ENCODE measurements around the gene NLRP6.
"Not testable (repeated sequence)": the region's sequence is repeated elsewhere in the genome, so short reads cannot be mapped to it uniquely, and the experiment has no call there.

The NLRP6 gene

DNA sequence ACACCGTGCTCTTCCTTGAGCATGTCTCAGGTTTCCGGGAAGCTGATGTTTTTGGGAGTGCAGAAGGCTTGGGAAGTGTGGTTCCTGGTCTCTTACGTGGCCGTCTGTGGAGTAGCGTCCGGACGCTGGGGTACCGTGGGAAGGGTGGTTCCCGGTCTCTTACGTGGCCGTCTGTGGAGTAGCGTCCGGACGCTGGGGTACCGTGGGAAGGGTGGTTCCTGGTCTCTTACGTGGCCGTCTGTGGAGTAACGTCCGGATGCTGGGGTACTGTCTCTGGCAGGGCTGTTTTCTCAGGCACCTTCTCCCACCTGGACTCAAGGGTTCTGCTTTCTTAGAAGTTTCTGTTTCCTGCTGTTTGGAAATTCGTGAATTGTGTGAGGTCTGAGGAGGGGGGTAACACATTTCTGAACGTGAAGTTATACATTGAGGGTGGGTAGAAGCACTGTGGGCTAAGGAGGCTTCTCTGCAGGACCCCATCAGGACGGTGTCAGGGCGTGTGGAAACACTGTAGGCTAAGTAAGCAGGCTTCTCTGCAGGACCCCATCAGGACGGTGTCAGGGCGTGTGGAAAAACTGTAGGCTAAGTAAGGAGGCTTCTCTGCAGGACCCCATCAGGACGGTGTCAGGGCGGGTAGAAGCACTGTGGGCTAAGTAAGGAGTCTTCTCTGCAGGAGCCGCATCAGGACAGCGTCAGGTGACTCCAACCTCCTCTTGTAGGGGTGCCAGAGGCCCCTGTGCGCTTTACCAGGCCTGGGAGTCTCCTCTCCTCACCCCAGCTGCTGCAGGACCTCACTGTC is 47.8 kb downstream of the NLRP6 start:
- DNase-seq (ENCODE audit: low read depth) = no peak

GRCh38 chr11:326592-326841 is 48.3 kb downstream of the NLRP6 start:
- DNase-seq (ENCODE audit: low read depth) = no peak

DNA sequence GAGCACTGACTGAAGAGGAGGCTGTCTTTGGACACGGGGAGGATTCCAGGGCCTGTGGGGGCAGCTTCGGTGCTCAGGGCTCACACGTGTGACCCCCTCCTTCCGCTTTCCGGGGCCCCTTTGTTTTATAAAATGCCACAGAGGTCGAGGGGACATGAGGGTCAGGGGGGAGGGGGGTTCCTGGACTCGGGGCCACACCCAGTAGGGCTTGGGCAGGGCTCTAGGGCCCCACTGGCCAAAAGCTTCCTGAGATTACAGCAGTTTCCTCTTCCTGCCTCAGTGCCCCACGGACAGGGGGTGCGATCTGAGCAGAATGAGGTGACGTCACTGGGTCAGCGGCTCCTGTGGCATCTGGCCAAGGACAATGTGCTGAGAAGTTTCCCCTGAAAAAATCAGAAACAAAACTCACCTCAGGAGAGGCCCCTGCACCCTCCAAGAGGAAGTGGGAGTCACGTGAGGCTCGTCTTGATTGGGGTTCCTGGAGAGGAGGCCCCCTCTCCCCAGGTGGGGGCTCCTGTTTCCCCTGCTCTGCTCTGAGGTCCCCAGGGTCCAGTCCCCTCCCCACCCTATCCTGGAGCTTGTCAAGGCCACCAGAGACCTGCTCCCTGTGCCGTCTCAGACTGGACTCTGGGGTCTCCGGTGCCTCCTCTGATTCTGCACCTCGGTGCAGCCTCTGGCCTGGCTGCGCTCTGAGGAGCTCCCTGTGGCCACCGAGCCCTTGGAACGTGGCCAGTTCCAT is 48.8 kb downstream of the NLRP6 start:
- no peak for DNase-seq (ENCODE audit: low read depth)

DNA sequence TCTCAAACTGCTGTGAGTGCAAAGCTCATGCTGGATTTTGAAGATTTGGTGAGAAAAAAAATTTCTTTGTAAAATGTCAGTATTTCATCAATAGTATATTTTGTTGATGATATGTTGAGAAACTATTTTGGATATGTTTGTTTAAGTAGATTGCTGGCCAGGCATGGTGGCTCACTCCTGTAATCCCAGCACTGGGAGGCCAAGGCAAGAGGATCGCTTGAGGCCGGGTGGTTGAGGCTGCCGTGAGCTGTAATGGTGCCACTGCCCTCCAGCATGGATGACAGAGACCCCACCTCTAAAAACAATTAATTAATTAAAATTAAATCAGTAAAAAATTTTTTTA is 49.3 kb downstream of the NLRP6 start:
- DNase-seq (ENCODE audit: low read depth) = no peak

GRCh38 chr11:328012-328411 is 49.8 kb downstream of the NLRP6 start:
- DNase-seq (ENCODE audit: low read depth) = no peak

GRCh38 chr11:328516-329100 is 50.4 kb downstream of the NLRP6 start:
- DNase-seq (ENCODE audit: low read depth) = not testable (repeated sequence)

DNA sequence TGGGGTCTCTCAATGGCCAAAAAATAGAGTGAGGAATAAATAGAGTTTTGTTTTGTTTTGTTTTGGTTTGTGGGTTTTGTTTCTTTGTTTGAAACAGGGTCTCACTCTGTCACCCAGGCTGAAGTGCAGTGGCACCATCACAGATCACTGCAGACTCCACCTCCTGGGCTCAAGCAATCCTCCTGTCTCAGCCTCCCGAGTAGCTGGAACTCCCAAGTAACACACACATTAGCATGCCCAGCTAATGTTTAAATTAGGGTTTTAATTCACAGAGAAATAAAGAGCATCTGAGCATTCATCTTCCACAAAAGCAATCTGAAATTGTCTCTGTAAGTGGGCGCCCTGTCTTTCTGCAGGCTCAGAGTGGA is 51.7 kb downstream of the NLRP6 start:
- no peak for DNase-seq (ENCODE audit: low read depth)

DNA sequence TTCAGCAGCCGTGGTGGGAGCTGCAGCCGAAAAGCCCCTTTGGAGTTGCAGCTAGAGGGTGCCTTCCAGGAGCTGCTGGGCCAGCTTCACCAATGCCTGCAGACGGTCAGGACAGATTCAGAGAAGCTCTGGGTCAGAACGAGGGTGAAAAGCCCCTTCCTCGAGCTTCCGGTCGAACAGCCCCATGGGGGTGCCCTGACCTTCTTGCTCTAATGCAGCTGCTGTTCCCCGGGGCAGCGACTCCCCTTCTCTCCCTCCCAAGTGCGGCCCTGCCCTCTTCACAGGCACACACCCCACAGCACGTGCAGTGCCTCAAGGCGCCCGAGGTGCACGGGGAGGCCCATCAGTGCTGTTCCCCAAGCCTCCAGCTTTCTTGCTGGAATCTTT is 52.1 kb downstream of the NLRP6 start:
- no peak for DNase-seq (ENCODE audit: low read depth)

DNA sequence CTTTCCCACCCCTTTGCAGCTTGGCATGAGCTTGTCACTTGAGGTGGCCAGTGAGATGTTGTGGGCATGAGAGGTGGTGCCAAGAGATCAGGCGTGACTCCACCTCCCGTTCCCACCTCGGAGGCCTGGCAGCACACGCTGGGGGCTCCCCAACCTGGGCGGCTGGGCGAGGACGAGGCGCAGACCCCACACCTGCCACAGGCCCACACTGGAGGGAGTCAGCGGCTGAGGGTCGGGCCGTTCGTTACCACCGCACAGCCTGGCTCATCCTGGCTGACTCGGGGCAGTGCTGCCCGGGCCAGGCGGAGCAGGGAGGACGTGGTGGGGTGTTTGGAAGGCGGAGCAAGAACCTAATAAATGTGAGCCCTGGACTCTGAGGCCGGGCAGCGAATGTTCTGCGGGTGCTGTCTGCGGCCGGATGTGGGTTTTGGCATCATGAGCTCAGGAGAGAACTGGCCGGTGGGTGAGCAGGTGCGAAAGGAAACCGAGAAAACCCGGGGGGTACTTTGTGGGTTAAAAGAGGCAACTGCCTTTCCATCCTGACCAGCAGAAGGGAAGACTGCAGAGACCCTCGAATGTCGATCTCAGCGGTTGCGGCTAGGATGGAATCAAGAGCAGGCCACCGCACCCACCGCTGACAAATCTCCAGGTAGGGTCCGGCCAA is 52.6 kb downstream of the NLRP6 start:
- DNase-seq (ENCODE audit: low read depth) = no peak

- DNase-seq (ENCODE audit: low read depth) = no peak
Measured at GRCh38 chr11:331358-332060, 53.3 kb downstream of the NLRP6 start.

- DNase-seq (ENCODE audit: low read depth) = no peak
Measured at GRCh38 chr11:332651-333480, 54.7 kb downstream of the NLRP6 start.

DNA sequence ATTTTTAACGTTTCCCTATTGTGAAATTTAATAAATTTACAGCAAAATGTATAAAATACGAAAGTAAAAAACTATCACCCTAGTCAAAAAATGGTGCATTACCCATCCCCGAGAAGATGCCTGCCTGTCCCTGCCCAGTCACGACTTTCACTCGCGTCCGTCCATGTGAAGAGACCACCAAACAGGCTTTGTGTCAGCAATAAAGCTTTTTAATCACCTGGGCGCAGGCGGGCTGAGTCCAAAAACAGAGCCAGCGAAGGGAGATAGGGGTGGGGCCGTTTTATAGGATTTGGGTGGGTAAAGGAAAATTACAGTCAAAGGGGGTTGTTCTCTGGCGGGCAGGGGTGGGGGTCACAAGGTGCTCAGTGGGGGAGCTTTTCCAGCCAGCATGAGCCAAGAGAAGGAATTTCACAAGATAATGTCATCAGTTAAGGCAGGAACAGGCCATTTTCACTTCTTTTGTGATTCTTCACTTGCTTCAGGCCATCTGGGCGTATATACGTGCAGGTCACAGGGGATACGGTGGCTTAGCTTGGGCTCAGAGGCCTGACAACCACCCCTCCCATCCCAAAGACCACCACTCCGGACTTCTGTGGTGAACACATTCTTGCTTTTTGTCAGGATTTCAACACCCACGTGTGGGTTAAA is 55.5 kb downstream of the NLRP6 start:
- DNase-seq (ENCODE audit: low read depth) = not testable (repeated sequence)

DNA sequence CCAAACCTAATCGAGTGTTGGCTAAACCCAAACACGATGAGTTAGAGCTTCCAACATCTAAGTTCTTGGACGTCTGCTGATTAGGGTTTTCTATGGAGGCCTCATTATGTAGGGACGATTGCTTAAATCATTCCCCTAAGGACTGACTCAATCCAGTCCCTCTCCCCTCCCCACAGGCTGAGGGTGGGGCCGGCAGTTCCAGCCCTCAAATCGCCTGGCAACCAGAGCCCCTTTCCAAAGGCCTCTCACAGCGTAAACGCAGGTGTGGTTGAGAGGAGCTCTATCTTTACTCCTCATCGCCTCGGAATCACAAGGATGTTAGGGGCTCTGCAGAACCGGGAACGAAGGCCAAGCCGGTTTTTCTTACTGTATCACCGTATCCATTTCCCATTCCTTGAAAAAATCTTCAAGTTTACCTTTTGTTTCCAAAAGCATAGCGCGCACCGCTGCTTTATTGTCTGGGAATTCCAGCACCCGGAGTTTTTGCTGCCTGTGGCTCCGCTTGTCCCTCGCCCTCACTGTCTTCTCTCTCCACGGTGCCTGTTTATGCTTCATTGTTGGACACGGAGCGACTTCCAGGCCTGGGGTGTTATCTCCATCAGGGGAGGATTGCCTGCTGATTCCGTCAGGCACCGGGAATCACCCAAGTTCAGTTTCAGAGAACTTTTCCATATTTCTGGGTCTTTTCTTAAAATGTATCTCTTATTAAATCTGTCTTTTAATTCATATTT is 56.2 kb downstream of the NLRP6 start:
- DNase-seq (ENCODE audit: low read depth) = no peak

All from GM04504 (cell line).